Testis (tissue), 2 donors: ENCODE results near the gene HIPK2.

ENCODE experiments used
- POLR2A ChIP-seq: fragments of 450-650 bp; IDR thresholded peaks from one replicate; pipeline ENCODE4 v1.6.1; 2017; ENCODE audit warnings: antibody characterized with exemption, mild to moderate bottlenecking, moderate library complexity
- TF ChIP-seq, protein P1 (sequence below), 3 experiments: fragments of 450-650 bp in 2 of 3; fragments of 200-600 bp in 1 of 3; sonication (generic) in 1 of 3; IDR thresholded peaks; one replicate each; pipeline ENCODE4 v1.5.1; 2016 to 2019; ENCODE audit warnings: antibody characterized with exemption in 3 of 3, mild to moderate bottlenecking in 2 of 3, moderate library complexity in 1 of 3

DNA sequence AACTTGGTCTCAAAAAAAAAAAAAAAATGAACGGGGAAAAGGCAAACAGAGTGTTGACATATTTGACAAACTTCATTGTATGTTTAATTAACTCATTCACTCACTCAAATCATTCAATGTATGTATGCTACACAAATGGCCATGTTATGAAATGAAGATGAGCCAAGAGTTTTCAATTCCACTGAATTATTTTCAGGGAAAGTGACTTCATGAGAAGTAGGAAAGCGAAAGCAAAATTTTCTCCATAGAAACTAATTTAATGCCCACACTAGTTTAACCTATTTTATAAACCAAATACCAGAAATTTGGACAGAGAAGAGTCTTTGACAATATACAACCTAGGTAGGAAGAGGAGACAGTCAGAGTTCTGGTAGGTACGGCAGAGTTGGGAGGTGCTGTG, 119.5 kb downstream of the HIPK2 start:
- no peak for TF ChIP-seq POLR2A
- TF ChIP-seq, protein P1, sequence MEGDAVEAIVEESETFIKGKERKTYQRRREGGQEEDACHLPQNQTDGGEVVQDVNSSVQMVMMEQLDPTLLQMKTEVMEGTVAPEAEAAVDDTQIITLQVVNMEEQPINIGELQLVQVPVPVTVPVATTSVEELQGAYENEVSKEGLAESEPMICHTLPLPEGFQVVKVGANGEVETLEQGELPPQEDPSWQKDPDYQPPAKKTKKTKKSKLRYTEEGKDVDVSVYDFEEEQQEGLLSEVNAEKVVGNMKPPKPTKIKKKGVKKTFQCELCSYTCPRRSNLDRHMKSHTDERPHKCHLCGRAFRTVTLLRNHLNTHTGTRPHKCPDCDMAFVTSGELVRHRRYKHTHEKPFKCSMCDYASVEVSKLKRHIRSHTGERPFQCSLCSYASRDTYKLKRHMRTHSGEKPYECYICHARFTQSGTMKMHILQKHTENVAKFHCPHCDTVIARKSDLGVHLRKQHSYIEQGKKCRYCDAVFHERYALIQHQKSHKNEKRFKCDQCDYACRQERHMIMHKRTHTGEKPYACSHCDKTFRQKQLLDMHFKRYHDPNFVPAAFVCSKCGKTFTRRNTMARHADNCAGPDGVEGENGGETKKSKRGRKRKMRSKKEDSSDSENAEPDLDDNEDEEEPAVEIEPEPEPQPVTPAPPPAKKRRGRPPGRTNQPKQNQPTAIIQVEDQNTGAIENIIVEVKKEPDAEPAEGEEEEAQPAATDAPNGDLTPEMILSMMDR (IDR thresholded peaks at IDR 0.05) = no peak
